ENCODE results near the gene SLC22A1.

Gene SLC22A1

GRCh38 chr6:160128879-160129516, 7.4 kb downstream of the SLC22A1 start:
- Histone ChIP-seq H3K27ac (no peak overlapping the region), H2AFZ (ENCODE audit: low read depth) (no peak overlapping the region), H3K9ac (no peak overlapping the region), H3K4me1 (ENCODE audit: low read depth, poor library complexity, severe bottlenecking) (no peaks in the 10 kb centered on the region), H3K27me3 (ENCODE audit: insufficient read depth, low read depth) (no peaks in the 10 kb centered on the region), H3K4me2 (no peak overlapping the region), H3K4me3 (IDR thresholded peaks at IDR 0.05; ENCODE audit: insufficient read depth, low read depth, low read length) (no peak overlapping the region), H3K79me2 (ENCODE audit: insufficient read depth, low read depth) (no peaks in the 10 kb centered on the region), H4K20me1 (ENCODE audit: insufficient read depth) (no peaks in the 10 kb centered on the region), H3K36me3 (ENCODE audit: insufficient read depth) (no peaks in the 10 kb centered on the region)
- no peak for TF ChIP-seq CTCF (conservative IDR thresholded peaks at IDR 0.05; ENCODE audit: low read depth, low read length)

- H3K4me2 ChIP-seq, result no peak overlapping the region
- no peaks in the 10 kb centered on the region for H3K36me3 ChIP-seq (ENCODE audit: insufficient read depth)
- H3K27ac ChIP-seq, result no peak overlapping the region
- H3K4me1 ChIP-seq (ENCODE audit: low read depth, poor library complexity, severe bottlenecking), result no peaks in the 10 kb centered on the region
- H2AFZ ChIP-seq (ENCODE audit: low read depth), result no peak overlapping the region
- no peaks in the 10 kb centered on the region for H4K20me1 ChIP-seq (ENCODE audit: insufficient read depth)
- H3K27me3 ChIP-seq (ENCODE audit: insufficient read depth, low read depth), result no peaks in the 10 kb centered on the region
- no peaks in the 10 kb centered on the region for H3K79me2 ChIP-seq (ENCODE audit: insufficient read depth, low read depth)
- no peak overlapping the region for H3K4me3 ChIP-seq (IDR thresholded peaks at IDR 0.05; ENCODE audit: insufficient read depth, low read depth, low read length)
- TF ChIP-seq CTCF (conservative IDR thresholded peaks at IDR 0.05; ENCODE audit: low read depth, low read length), result no peak
- no peak overlapping the region for H3K9ac ChIP-seq
Measured at GRCh38 chr6:160129881-160130615, 8.4 kb downstream of the SLC22A1 start.

- H3K4me3 ChIP-seq (IDR thresholded peaks at IDR 0.05; ENCODE audit: insufficient read depth, low read depth, low read length), result no peak overlapping the region
- no peaks in the 10 kb centered on the region for H3K36me3 ChIP-seq (ENCODE audit: insufficient read depth)
- no peak overlapping the region for H3K9ac ChIP-seq
- H3K27ac ChIP-seq, result no peak overlapping the region
- no peak for TF ChIP-seq CTCF (conservative IDR thresholded peaks at IDR 0.05; ENCODE audit: low read depth, low read length)
- H3K27me3 ChIP-seq (ENCODE audit: insufficient read depth, low read depth), result no peaks in the 10 kb centered on the region
- no peak overlapping the region for H3K4me2 ChIP-seq
- no peaks in the 10 kb centered on the region for H3K4me1 ChIP-seq (ENCODE audit: low read depth, poor library complexity, severe bottlenecking)
- H3K79me2 ChIP-seq (ENCODE audit: insufficient read depth, low read depth), result no peaks in the 10 kb centered on the region
- H2AFZ ChIP-seq (ENCODE audit: low read depth), result no peak overlapping the region
- H4K20me1 ChIP-seq (ENCODE audit: insufficient read depth), result no peaks in the 10 kb centered on the region
Measured at GRCh38 chr6:160130729-160131484, 9.3 kb downstream of the SLC22A1 start.

GRCh38 chr6:160131636-160132296, 10.2 kb downstream of the SLC22A1 start:
- TF ChIP-seq CTCF (conservative IDR thresholded peaks at IDR 0.05; ENCODE audit: low read depth, low read length), result no peak
- no peaks in the 10 kb centered on the region for H3K36me3 ChIP-seq (ENCODE audit: insufficient read depth)
- no peaks in the 10 kb centered on the region for H3K79me2 ChIP-seq (ENCODE audit: insufficient read depth, low read depth)
- H4K20me1 ChIP-seq (ENCODE audit: insufficient read depth), result no peaks in the 10 kb centered on the region
- no peak overlapping the region for H2AFZ ChIP-seq (ENCODE audit: low read depth)
- H3K27me3 ChIP-seq (ENCODE audit: insufficient read depth, low read depth), result no peaks in the 10 kb centered on the region
- no peak overlapping the region for H3K4me3 ChIP-seq (IDR thresholded peaks at IDR 0.05; ENCODE audit: insufficient read depth, low read depth, low read length)
- H3K4me1 ChIP-seq (ENCODE audit: low read depth, poor library complexity, severe bottlenecking), result no peaks in the 10 kb centered on the region
- H3K4me2 ChIP-seq, result no peak overlapping the region
- H3K9ac ChIP-seq, result no peak overlapping the region
- H3K27ac ChIP-seq, result no peak overlapping the region
